Gastroesophageal sphincter (tissue), 4 donors: ENCODE data around the gene HGFAC. TPM values are rescaled to one million over a fixed set of nuclear protein-coding genes. Genes with fewer than 3 reads are reported as not detected.

Source experiments
- ATAC-seq: fragments of 150-250 bp; one replicate; pipeline ENCODE4 v1.9.1; 2016; ENCODE audit warnings: mild to moderate bottlenecking, moderate library complexity
- H3K27ac ChIP-seq, 4 donors: fragments of 200-600 bp; sonication (generic) in 3 of 4; 1 replicate in 3 of 4; 2 replicates in 1 of 4; pipeline ENCODE4 v1.5.1; 2016 to 2019
- H3K27me3 ChIP-seq: fragments of 200-600 bp; sonication (generic); one replicate; pipeline ENCODE4 v1.5.1; 2019
- H3K36me3 ChIP-seq, 2 donors: fragments of 200-600 bp; sonication (generic); one replicate each; pipeline ENCODE4 v1.5.1; 2019; ENCODE audit warnings: control low read depth in 1 of 2
- H3K4me1 ChIP-seq, 3 donors: fragments of 200-600 bp; sonication (generic); 1 replicate in 2 of 3; 2 replicates in 1 of 3; pipeline ENCODE4 v1.5.1; 2016 to 2019; ENCODE audit warnings: control low read depth in 2 of 3
- H3K4me3 ChIP-seq, 2 donors: fragments of 200-600 bp; sonication (generic); one replicate each; pipeline ENCODE4 v1.5.1; 2019; ENCODE audit warnings: mild to moderate bottlenecking in 1 of 2, moderate library complexity in 1 of 2
- H3K9me3 ChIP-seq, 3 donors: fragments of 200-600 bp; sonication (generic); one replicate each; pipeline ENCODE4 v1.5.1; 2017 to 2019; ENCODE audit warnings: control low read depth in 2 of 3
- CTCF ChIP-seq, 4 experiments: fragments of 200-600 bp in 2 of 4; fragments of 450-650 bp in 2 of 4; sonication (generic) in 1 of 4; IDR thresholded peaks; one replicate each; pipeline ENCODE4 v1.5.1; 2017 to 2019; ENCODE audit warnings: antibody characterized with exemption in 4 of 4, mild to moderate bottlenecking in 2 of 4, moderate library complexity in 2 of 4
- EP300 ChIP-seq: sonication (generic); formaldehyde crosslinking; IDR thresholded peaks from one replicate; pipeline ENCODE4 v1.6.1; 2017; ENCODE audit warnings: antibody characterized with exemption, mild to moderate bottlenecking
- POLR2A ChIP-seq, 2 donors: fragments of 450-650 bp; IDR thresholded peaks; one replicate each; pipeline ENCODE4 v1.6.1; 2017; ENCODE audit warnings: antibody characterized with exemption in 2 of 2, mild to moderate bottlenecking in 2 of 2, moderate library complexity in 1 of 2
- POLR2AphosphoS5 ChIP-seq: sonication (generic); formaldehyde crosslinking; IDR thresholded peaks from one replicate; pipeline ENCODE4 v1.6.1; 2017; ENCODE audit warnings: antibody characterized with exemption
- WGBS, 2 donors: methylation state at CpG; one replicate each; pipeline ENCODE4 v1.1.5; 2018; ENCODE audit warnings: low coverage in 1 of 2; 5-methylcytosine and 5-hydroxymethylcytosine counted together
- total RNA-seq, 4 donors: library from RNA; depleted of rRNA; stranded (reverse); fragments of >200 nt; gene quantifications; one replicate each; pipeline ENCODE4 v1.1.0, GENCODE V29; 2016

HGFAC gene
- total RNA-seq, 4 donors from 2014 or later, result 0.13 to 1.8 (median 0.62) TPM; not detected in 1

GRCh38 chr4:3416821-3417221 lies 24.9 kb upstream of the HGFAC start:
- TF ChIP-seq POLR2A (IDR thresholded peaks at IDR 0.05), result no peak
- no peak for TF ChIP-seq CTCF (IDR thresholded peaks at IDR 0.05)
- TF ChIP-seq POLR2AphosphoS5, result no peak
- no peak for TF ChIP-seq EP300
- no peak for ATAC-seq
- Histone ChIP-seq H3K36me3 (peaks cover 0 to 68% of the 10 kb centered on the region in 2 donors), H3K27me3 (no peaks in the 10 kb centered on the region), H3K4me3 (no peak overlapping the region), H3K9me3 (no peaks in the 10 kb centered on the region), H3K4me1 (no peaks in the 10 kb centered on the region), H3K27ac (no peak overlapping the region)
- WGBS, 2 donors, result 91% methylated on average over 9 of the region's 17 CpGs; no CpG with 5 or more reads in 1 of the 2 donors

- TF ChIP-seq POLR2A (IDR thresholded peaks at IDR 0.05) (no peak), CTCF (IDR thresholded peaks at IDR 0.05) (no peak), EP300 (no peak), POLR2AphosphoS5 (no peak)
- Histone ChIP-seq H3K9me3 (no peaks in the 10 kb centered on the region), H3K4me3 (no peak overlapping the region), H3K27ac (no peak overlapping the region), H3K36me3 (peaks cover 0 to 75% of the 10 kb centered on the region in 2 donors), H3K27me3 (no peaks in the 10 kb centered on the region), H3K4me1 (no peaks in the 10 kb centered on the region)
- 91 to 92% methylated on average over 4 to 7 of the region's 21 CpGs for WGBS, 2 donors
- no peak for ATAC-seq
These were observed 24.3 kb upstream of the HGFAC start for GRCh38 chr4:3417448-3417847.

GRCh38 chr4:3418029-3418762 lies 23.6 kb upstream of the HGFAC start:
- Histone ChIP-seq H3K4me3 (no peak overlapping the region), H3K36me3 (peaks cover 0 to 82% of the 10 kb centered on the region in 2 donors), H3K4me1 (no peaks in the 10 kb centered on the region), H3K27ac (no peak overlapping the region), H3K9me3 (no peaks in the 10 kb centered on the region), H3K27me3 (no peaks in the 10 kb centered on the region)
- no peak for TF ChIP-seq POLR2AphosphoS5
- ATAC-seq, result no peak
- 68 to 100% methylated on average over 1 to 3 of the region's 22 CpGs for WGBS, 2 donors

- no peak for ATAC-seq
- Histone ChIP-seq H3K27me3 (no peaks in the 10 kb centered on the region), H3K9me3 (no peaks in the 10 kb centered on the region), H3K4me1 (no peaks in the 10 kb centered on the region), H3K36me3 (peaks cover 0 to 96% of the 10 kb centered on the region in 2 donors), H3K4me3 (no peak overlapping the region), H3K27ac (no peak overlapping the region)
- TF ChIP-seq POLR2AphosphoS5 (no peak), EP300 (no peak), POLR2A (IDR thresholded peaks at IDR 0.05) (no peak), CTCF (IDR thresholded peaks at IDR 0.05) (no peak)
- WGBS, 2 donors, result 82 to 87% methylated on average over 3 to 14 of the region's 15 CpGs
These were observed 21.7 kb upstream of the HGFAC start for GRCh38 chr4:3419836-3420605.

- Histone ChIP-seq H3K27ac (no peak overlapping the region), H3K36me3 (peaks cover 0 to 95% of the 10 kb centered on the region in 2 donors), H3K4me3 (no peak overlapping the region), H3K27me3 (no peaks in the 10 kb centered on the region), H3K4me1 (no peaks in the 10 kb centered on the region), H3K9me3 (no peaks in the 10 kb centered on the region)
- TF ChIP-seq POLR2AphosphoS5 (no peak), POLR2A (IDR thresholded peaks at IDR 0.05) (no peak)
- WGBS, 2 donors, result 74% methylated on average over 3 of the region's 12 CpGs; no CpG with 5 or more reads in 1 of the 2 donors
- ATAC-seq, result no peak
These were observed 21.2 kb upstream of the HGFAC start for GRCh38 chr4:3420606-3420955.

GRCh38 chr4:3420956-3421355 lies 20.8 kb upstream of the HGFAC start:
- peaks cover 0 to 92% of the 10 kb centered on the region in 2 donors for H3K36me3 ChIP-seq
- TF ChIP-seq CTCF (IDR thresholded peaks at IDR 0.05) (no peak), POLR2AphosphoS5 (no peak), EP300 (no peak)
- no peaks in the 10 kb centered on the region for H3K27me3 ChIP-seq
- no peaks in the 10 kb centered on the region for H3K4me1 ChIP-seq
- no peak overlapping the region for H3K27ac ChIP-seq
- H3K4me3 ChIP-seq, result no peak overlapping the region
- no peak for ATAC-seq
- 80 to 90% methylated on average over 1 to 8 of the region's 10 CpGs for WGBS, 2 donors
- H3K9me3 ChIP-seq, result no peaks in the 10 kb centered on the region
